ENCODE data around the gene LIN9. TPM values are rescaled to one million over a fixed set of nuclear protein-coding genes. Genes with fewer than 3 reads are reported as not detected.

The LIN9 gene
- total and polyA plus RNA-seq, 7 donors, result 1.1 to 2.6 (median 1.6) TPM

DNA sequence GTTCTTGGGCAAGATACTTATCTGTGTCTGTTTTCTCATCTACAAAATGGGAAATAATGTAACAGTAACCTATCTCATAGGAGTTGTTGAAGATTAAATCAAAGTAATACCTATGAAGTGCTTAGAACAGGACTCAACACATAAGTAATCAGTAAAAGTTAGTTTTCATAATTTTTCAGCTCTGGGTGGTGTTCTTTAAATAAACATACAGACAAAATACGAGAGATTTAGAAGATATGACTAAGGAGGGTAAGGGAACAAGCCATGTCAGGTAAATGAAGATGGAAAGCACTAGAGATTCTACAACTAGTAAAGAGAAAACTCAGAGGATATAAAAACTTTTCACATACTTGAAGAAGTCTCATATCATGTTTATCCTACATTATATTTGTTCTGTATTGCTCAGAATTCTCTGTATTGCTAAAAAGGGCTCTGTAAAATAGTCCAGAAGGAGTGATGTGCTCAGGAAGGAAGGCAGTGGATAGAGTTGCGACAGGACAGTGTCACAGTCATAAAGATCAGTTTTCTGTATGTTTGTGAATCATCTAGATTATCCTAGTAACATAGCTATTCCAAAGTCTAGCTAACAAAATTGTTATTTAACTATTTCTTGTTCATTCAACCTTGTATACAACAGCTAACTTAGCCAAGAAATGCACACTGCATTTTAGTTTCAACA is 16.0 kb downstream of the LIN9 start:
- WGBS, 3 donors, result 88 to 91% (median 91%) methylated on average over 2 of the region's 2 CpGs
- TF ChIP-seq, protein P1, sequence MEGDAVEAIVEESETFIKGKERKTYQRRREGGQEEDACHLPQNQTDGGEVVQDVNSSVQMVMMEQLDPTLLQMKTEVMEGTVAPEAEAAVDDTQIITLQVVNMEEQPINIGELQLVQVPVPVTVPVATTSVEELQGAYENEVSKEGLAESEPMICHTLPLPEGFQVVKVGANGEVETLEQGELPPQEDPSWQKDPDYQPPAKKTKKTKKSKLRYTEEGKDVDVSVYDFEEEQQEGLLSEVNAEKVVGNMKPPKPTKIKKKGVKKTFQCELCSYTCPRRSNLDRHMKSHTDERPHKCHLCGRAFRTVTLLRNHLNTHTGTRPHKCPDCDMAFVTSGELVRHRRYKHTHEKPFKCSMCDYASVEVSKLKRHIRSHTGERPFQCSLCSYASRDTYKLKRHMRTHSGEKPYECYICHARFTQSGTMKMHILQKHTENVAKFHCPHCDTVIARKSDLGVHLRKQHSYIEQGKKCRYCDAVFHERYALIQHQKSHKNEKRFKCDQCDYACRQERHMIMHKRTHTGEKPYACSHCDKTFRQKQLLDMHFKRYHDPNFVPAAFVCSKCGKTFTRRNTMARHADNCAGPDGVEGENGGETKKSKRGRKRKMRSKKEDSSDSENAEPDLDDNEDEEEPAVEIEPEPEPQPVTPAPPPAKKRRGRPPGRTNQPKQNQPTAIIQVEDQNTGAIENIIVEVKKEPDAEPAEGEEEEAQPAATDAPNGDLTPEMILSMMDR (IDR thresholded peaks at IDR 0.05), result no peak
- intact Hi-C loops (cut with DNase I), result no loop called here
- DNase-seq (no peak), ATAC-seq (no peak)
- Histone ChIP-seq H3K4me1 (no peaks in the 10 kb centered on the region), H3K36me3 (ENCODE audit: insufficient read depth in 1 of 2, low read depth in 1 of 2) (peaks cover 0 to 48% of the 10 kb centered on the region in 2 donors), H3K4me3 (no peak overlapping the region), H3K27me3 (ENCODE audit: insufficient read depth in 3 of 3, low read length in 2 of 3) (no peaks in the 10 kb centered on the region), H3K9me3 (no peaks in the 10 kb centered on the region), H3K27ac (no peak overlapping the region)

GRCh38 chr1:226287587-226287986 is 21.4 kb downstream of the LIN9 start:
- H3K4me3 ChIP-seq, result no peak overlapping the region
- DNase-seq, result no peak
- H3K36me3 ChIP-seq (ENCODE audit: insufficient read depth in 1 of 2, low read depth in 1 of 2), result peaks cover 0 to 18% of the 10 kb centered on the region in 2 donors
- H3K27me3 ChIP-seq (ENCODE audit: insufficient read depth in 3 of 3, low read length in 2 of 3), result no peaks in the 10 kb centered on the region
- no peaks in the 10 kb centered on the region for H3K9me3 ChIP-seq
- intact Hi-C loops (cut with DNase I), result no loop called here
- ATAC-seq, result no peak
- TF ChIP-seq, protein P1 (IDR thresholded peaks at IDR 0.05), result no peak
- no peaks in the 10 kb centered on the region for H3K4me1 ChIP-seq
- WGBS, 3 donors, result 93 to 98% (median 95%) methylated on average over 4 of the region's 4 CpGs
- no peak overlapping the region for H3K27ac ChIP-seq

DNA sequence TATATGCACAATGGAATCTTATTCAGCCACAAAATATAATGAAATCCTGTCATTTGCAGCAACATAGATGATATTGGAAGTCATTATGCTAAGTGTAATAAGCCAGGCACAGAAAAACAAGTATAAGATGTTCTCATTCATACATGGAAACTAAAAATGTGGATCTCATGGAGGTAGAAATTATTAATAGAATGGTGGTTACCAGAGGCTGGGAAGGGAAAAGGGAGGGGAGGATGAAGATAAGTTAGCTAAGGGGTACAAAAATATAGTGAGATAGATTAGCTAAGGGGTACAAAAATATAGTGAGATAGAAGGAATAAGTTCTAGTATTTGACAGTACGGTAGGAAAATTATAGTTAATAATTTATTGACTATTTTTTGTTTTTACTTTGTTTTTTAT is 27.9 kb downstream of the LIN9 start:
- DNase-seq (no peak), ATAC-seq (no peak)
- TF ChIP-seq, protein P1 (IDR thresholded peaks at IDR 0.05), result no peak
- Histone ChIP-seq H3K4me3 (no peak overlapping the region), H3K36me3 (ENCODE audit: insufficient read depth in 1 of 2, low read depth in 1 of 2) (peaks cover 0 to 6% of the 10 kb centered on the region in 2 donors), H3K27ac (no peak overlapping the region), H3K9me3 (no peaks in the 10 kb centered on the region), H3K27me3 (ENCODE audit: insufficient read depth in 3 of 3, low read length in 2 of 3) (no peaks in the 10 kb centered on the region), H3K4me1 (no peaks in the 10 kb centered on the region)
- intact Hi-C loops (cut with DNase I), result no loop called here
- 96 to 100% (median 100%) methylated on average over 1 of the region's 1 CpG for WGBS, 3 donors

DNA sequence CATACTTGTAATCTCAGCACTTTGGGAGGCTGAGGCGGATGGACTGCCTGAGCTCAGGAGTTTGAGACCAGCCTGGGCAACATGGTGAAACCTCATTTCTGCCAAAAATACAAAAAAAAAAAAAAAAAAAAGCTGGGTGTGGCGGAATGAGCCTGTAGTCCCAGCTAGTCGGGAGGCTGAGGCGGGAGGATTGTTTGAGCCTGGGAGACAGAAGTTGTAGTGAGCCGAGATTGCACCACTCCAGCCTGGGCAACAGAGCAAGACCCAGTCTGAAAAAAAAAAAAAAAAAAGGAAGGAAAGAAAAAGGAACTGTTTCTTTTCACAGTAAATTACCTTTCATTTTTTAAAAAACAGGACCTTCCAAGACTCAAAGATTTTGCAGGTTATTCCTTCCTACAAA is 29.5 kb downstream of the LIN9 start:
- DNase-seq (no peak), ATAC-seq (no peak)
- 91 to 95% (median 94%) methylated on average over 5 of the region's 5 CpGs for WGBS, 3 donors
- Histone ChIP-seq H3K36me3 (ENCODE audit: insufficient read depth in 1 of 2, low read depth in 1 of 2) (no peaks in the 10 kb centered on the region), H3K4me1 (no peaks in the 10 kb centered on the region), H3K4me3 (no peak overlapping the region), H3K27ac (no peak overlapping the region), H3K9me3 (no peaks in the 10 kb centered on the region), H3K27me3 (ENCODE audit: insufficient read depth in 3 of 3, low read length in 2 of 3) (no peaks in the 10 kb centered on the region)
- TF ChIP-seq, protein P1 (IDR thresholded peaks at IDR 0.05), result no peak
- intact Hi-C loops (cut with DNase I), result no loop called here

GRCh38 chr1:226277897-226278296 is 31.1 kb downstream of the LIN9 start:
- intact Hi-C loops (cut with DNase I), result no loop called here
- Histone ChIP-seq H3K4me1 (no peaks in the 10 kb centered on the region), H3K27me3 (ENCODE audit: insufficient read depth in 3 of 3, low read length in 2 of 3) (no peaks in the 10 kb centered on the region), H3K36me3 (ENCODE audit: insufficient read depth in 1 of 2, low read depth in 1 of 2) (no peaks in the 10 kb centered on the region), H3K27ac (no peak overlapping the region), H3K4me3 (no peak overlapping the region), H3K9me3 (no peaks in the 10 kb centered on the region)
- DNase-seq (no peak), ATAC-seq (no peak)
- TF ChIP-seq, protein P1 (IDR thresholded peaks at IDR 0.05), result no peak
- WGBS, 3 donors, result 86 to 97% (median 91%) methylated on average over 8 of the region's 8 CpGs
